Suprapubic skin (tissue), 4 donors: ENCODE data around the gene PEX6.

Source experiments
- EP300 ChIP-seq: sonication (generic); formaldehyde crosslinking; IDR thresholded peaks from one replicate; pipeline ENCODE4 v1.6.1; 2017; ENCODE audit warnings: antibody characterized with exemption
- POLR2A ChIP-seq, 2 donors: fragments of 450-650 bp; IDR thresholded peaks; one replicate each; pipeline ENCODE4 v1.6.1; 2017; ENCODE audit warnings: antibody characterized with exemption in 2 of 2, mild to moderate bottlenecking in 2 of 2, moderate library complexity in 2 of 2
- POLR2AphosphoS5 ChIP-seq, 3 donors: sonication (generic); formaldehyde crosslinking; IDR thresholded peaks; one replicate each; pipeline ENCODE4 v1.6.1; 2017; ENCODE audit warnings: antibody characterized with exemption in 3 of 3
- TF ChIP-seq, protein P1 (sequence below), 2 donors: fragments of 200-600 bp in 1 of 2; fragments of 450-650 bp in 1 of 2; sonication (generic) in 1 of 2; IDR thresholded peaks; one replicate each; pipeline ENCODE4 v1.5.1; 2016 to 2019; ENCODE audit warnings: antibody characterized with exemption in 2 of 2, mild to moderate bottlenecking in 1 of 2, moderate library complexity in 1 of 2

DNA sequence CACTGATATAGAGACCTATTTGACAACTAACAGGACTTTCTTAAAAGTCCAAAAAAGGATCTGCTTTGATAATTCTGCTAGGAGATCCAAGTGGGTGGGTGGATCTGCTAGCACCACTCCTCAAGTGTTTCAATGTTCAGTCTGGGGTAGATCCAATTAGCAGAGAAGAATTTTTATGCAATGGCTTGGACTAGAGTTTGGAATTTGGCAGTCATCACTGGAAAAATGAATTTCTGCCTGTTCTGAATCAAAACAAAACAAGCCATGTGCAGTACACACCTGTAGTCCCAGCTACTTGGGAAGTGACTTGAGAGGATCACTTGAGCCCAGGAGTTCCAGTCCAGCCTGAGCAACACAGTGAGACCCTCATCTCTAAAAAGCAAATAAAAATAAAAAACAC is 31.0 kb downstream of the PEX6 start:
- no peak for TF ChIP-seq POLR2AphosphoS5 (IDR thresholded peaks at IDR 0.05)
- TF ChIP-seq POLR2A (IDR thresholded peaks at IDR 0.05) = no peak
- TF ChIP-seq, protein P1, sequence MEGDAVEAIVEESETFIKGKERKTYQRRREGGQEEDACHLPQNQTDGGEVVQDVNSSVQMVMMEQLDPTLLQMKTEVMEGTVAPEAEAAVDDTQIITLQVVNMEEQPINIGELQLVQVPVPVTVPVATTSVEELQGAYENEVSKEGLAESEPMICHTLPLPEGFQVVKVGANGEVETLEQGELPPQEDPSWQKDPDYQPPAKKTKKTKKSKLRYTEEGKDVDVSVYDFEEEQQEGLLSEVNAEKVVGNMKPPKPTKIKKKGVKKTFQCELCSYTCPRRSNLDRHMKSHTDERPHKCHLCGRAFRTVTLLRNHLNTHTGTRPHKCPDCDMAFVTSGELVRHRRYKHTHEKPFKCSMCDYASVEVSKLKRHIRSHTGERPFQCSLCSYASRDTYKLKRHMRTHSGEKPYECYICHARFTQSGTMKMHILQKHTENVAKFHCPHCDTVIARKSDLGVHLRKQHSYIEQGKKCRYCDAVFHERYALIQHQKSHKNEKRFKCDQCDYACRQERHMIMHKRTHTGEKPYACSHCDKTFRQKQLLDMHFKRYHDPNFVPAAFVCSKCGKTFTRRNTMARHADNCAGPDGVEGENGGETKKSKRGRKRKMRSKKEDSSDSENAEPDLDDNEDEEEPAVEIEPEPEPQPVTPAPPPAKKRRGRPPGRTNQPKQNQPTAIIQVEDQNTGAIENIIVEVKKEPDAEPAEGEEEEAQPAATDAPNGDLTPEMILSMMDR (IDR thresholded peaks at IDR 0.05) = no peak
- no peak for TF ChIP-seq EP300
